IPS-18c (cell line): ENCODE data around the gene ZFP36.

Source experiments
- H3K4me3 ChIP-seq: 2 replicates; pipeline ENCODE4 v1.7.0; 2013; ENCODE audit warnings: low read depth, mild to moderate bottlenecking, low read length, moderate library complexity; ENCODE audit not compliant: insufficient read depth
- H3K9me3 ChIP-seq: one replicate; pipeline ENCODE4 v1.6.1; 2013; ENCODE audit warnings: mild to moderate bottlenecking, low read length, moderate library complexity; ENCODE audit not compliant: control insufficient read depth, insufficient read depth

Gene ZFP36

GRCh38 chr19:39401070-39401548 lies 5.5 kb upstream of the ZFP36 start:
- no peak overlapping the region for H3K4me3 ChIP-seq
- H3K9me3 ChIP-seq: peaks cover 2% of the 10 kb centered on the region

- H3K4me3 ChIP-seq: peak overlapping the region; percentile 68
Measured at GRCh38 chr19:39401549-39402345, 4.9 kb upstream of the ZFP36 start.

GRCh38 chr19:39402346-39403300 lies 4.0 kb upstream of the ZFP36 start:
- H3K9me3 ChIP-seq: peaks cover 2% of the 10 kb centered on the region
- peak overlapping the region; percentile 68 for H3K4me3 ChIP-seq

More at GRCh38 chr19:39401549-39402345, 4.9 kb upstream of the ZFP36 start:
- peaks cover 2% of the 10 kb centered on the region for H3K9me3 ChIP-seq

GRCh38 chr19:39403331-39404312 lies 3.0 kb upstream of the ZFP36 start:
- peaks cover 2% of the 10 kb centered on the region for H3K9me3 ChIP-seq
- peak overlapping the region; percentile 68 for H3K4me3 ChIP-seq

GRCh38 chr19:39405261-39405957 lies 1.2 kb upstream of the ZFP36 start:
- Histone ChIP-seq H3K9me3 (no peaks in the 10 kb centered on the region), H3K4me3 (no peak overlapping the region)

- Histone ChIP-seq H3K9me3 (no peaks in the 10 kb centered on the region), H3K4me3 (peak overlapping the region; percentile 46; the same call in 1 of the 2 replicates)
Measured at GRCh38 chr19:39405958-39406655, 540 bp upstream of the ZFP36 start.

GRCh38 chr19:39407410-39407659 lies 688 bp downstream of the ZFP36 start:
- H3K4me3 ChIP-seq: peak overlapping the region; percentile 84
- no peaks in the 10 kb centered on the region for H3K9me3 ChIP-seq

- no peaks in the 10 kb centered on the region for H3K9me3 ChIP-seq
- peak overlapping the region; percentile 84 for H3K4me3 ChIP-seq
Measured at GRCh38 chr19:39407660-39408391, 1.2 kb downstream of the ZFP36 start.

- Histone ChIP-seq H3K9me3 (no peaks in the 10 kb centered on the region), H3K4me3 (no peak overlapping the region; the same call in 1 of the 2 replicates)
Measured at GRCh38 chr19:39408392-39409207, 2.0 kb downstream of the ZFP36 start.

- Histone ChIP-seq H3K9me3 (no peaks in the 10 kb centered on the region), H3K4me3 (peak overlapping the region; percentile 51)
Measured at GRCh38 chr19:39409208-39410016, 2.8 kb downstream of the ZFP36 start.

- Histone ChIP-seq H3K9me3 (no peaks in the 10 kb centered on the region), H3K4me3 (peak overlapping the region; percentile 51)
Measured at GRCh38 chr19:39410017-39410830, 3.6 kb downstream of the ZFP36 start.

- Histone ChIP-seq H3K4me3 (peak overlapping the region; percentile 51), H3K9me3 (no peaks in the 10 kb centered on the region)
Measured at GRCh38 chr19:39410831-39411080, 4.1 kb downstream of the ZFP36 start.

GRCh38 chr19:39411081-39411831 lies 4.6 kb downstream of the ZFP36 start:
- no peaks in the 10 kb centered on the region for H3K9me3 ChIP-seq
- H3K4me3 ChIP-seq: peak overlapping the region; percentile 51
